ENCODE measurements around the gene DSCAM.
"Not testable (repeated sequence)": the region's sequence is repeated elsewhere in the genome, so short reads cannot be mapped to it uniquely, and the experiment has no call there.

Gene DSCAM

DNA sequence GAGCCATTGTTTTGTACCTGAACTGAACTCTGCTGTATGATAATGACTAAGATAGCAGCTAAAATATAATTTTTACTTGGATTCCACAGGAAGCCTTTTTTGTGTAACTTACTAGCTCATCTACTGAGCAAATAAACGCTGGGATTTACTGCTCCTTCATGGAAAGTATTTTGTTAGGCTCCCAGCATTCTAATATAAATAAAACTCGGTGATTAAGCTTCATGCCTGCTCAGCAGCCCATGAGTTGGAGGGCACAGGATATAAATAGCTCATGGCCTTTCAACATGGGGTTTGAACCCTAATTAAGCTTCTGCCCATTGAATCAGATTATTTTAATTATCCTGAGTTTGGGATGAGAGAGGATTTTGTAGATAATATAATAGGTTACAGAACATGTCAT lies 799.7 kb downstream of the DSCAM start:
- TF ChIP-seq, protein P1, sequence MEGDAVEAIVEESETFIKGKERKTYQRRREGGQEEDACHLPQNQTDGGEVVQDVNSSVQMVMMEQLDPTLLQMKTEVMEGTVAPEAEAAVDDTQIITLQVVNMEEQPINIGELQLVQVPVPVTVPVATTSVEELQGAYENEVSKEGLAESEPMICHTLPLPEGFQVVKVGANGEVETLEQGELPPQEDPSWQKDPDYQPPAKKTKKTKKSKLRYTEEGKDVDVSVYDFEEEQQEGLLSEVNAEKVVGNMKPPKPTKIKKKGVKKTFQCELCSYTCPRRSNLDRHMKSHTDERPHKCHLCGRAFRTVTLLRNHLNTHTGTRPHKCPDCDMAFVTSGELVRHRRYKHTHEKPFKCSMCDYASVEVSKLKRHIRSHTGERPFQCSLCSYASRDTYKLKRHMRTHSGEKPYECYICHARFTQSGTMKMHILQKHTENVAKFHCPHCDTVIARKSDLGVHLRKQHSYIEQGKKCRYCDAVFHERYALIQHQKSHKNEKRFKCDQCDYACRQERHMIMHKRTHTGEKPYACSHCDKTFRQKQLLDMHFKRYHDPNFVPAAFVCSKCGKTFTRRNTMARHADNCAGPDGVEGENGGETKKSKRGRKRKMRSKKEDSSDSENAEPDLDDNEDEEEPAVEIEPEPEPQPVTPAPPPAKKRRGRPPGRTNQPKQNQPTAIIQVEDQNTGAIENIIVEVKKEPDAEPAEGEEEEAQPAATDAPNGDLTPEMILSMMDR (IDR thresholded peaks at IDR 0.05; ENCODE audit: low read depth, low read length): no peak
- no peak overlapping the region for H3K4me3 ChIP-seq (replicated peaks in 1 of 2; ENCODE audit: low read depth in 2 of 2, low read length in 2 of 2)
- no peak for DNase-seq (ENCODE audit: low read depth in 2 of 2)

DNA sequence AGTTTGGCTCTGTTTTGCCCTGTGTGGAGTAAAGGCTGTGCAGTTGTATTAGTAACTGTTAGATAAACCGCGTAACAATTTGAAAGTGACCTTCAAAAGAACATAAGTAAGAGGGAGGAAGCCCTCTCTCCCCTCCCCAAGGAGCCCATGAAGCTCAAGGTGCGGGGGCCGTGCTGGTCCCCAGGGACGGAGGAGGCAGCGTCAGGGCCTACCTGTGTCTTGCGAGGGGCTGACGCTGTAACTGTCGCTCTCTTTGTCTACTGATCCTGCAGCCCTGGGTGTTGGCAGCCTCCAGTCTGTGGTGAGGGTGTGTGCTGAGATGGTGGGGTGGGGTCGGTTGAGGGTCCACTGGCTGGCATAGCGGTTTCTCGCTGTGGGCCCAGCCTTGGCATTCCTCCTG lies 803.1 kb downstream of the DSCAM start:
- DNase-seq (ENCODE audit: low read depth in 2 of 2): no peak

DNA sequence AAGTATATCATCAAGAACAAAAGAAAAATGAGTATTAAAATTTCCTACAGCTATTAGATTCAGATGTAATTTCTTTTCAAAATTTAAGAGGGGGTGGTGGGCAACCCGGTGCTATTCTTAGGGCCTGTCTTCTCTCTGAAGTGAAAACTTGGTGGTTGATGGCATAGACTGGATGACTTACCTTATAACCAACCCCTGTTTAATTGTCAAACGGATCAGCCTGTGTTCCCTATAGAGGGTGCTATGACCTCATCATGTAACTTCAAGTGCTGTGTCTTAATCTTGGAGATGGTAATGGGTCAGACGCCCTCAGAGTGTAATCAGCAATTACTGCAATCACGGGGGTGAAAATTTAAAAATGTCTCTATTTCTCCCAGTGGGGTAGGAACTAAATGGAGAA lies 803.5 kb downstream of the DSCAM start:
- H3K4me3 ChIP-seq (replicated peaks in 1 of 2; ENCODE audit: low read depth in 2 of 2, low read length in 2 of 2): no peak overlapping the region
- TF ChIP-seq, protein P1 (IDR thresholded peaks at IDR 0.05; ENCODE audit: low read depth, low read length): no peak
- no peak for DNase-seq (ENCODE audit: low read depth in 2 of 2)

More for the DNA sequence above, 803.1 kb downstream of the DSCAM start:
- TF ChIP-seq, protein P1 (IDR thresholded peaks at IDR 0.05; ENCODE audit: low read depth, low read length): no peak
- H3K4me3 ChIP-seq (replicated peaks in 1 of 2; ENCODE audit: low read depth in 2 of 2, low read length in 2 of 2): no peak overlapping the region

DNA sequence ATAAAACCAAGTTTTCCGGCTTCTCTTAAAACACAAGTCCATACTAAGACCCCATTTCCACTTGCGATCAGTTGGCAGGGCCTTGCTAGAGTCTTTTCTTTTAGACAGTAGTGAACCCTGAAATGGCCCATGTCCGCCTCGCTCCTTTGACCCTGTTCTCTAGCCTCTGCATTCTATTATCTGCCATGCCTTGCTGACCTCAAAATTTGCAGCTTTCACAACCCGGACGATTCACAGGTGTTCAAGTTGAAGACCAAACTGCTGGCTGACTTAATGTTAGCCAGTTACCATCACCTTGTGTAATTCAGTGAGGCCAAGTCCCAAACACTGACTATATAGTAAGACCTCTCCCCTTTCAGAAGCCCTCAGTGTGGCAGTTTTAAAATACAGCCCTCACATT lies 805.5 kb downstream of the DSCAM start:
- TF ChIP-seq, protein P1 (IDR thresholded peaks at IDR 0.05; ENCODE audit: low read depth, low read length): no peak
- no peak overlapping the region for H3K4me3 ChIP-seq (replicated peaks in 1 of 2; ENCODE audit: low read depth in 2 of 2, low read length in 2 of 2)
- DNase-seq (ENCODE audit: low read depth in 2 of 2): no peak

DNA sequence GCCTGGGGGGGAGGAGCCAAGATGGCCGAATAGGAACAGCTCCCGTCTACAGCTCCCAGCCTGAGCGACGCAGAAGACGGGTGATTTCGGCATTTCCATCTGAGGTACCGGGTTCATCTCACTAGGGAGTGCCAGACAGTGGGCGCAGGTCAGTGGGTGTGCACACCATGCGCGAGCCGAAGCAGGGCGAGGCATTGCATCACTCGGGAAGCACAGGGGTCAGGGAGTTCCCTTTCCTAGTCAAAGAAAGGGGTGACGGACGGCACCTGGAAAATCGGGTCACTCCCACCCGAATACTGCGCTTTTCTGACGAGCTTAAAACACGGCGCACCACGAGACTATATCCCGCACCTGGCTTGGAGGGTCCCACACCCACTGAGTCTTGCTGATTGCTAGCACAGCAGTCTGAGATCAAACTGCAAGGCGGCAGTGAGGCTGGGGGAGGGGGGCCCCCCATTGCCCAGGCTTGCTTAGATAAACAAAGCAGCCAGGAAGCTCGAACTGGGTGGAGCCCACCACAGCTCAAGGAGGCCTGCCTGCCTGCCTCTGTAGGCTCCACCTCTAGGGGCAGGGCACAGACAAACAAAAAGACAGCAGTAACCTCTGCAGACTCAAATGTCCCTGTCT lies 813.7 kb downstream of the DSCAM start:
- H3K4me3 ChIP-seq (replicated peaks in 1 of 2; ENCODE audit: low read depth in 2 of 2, low read length in 2 of 2); DNase-seq (ENCODE audit: low read depth in 2 of 2): not testable (repeated sequence)

DNA sequence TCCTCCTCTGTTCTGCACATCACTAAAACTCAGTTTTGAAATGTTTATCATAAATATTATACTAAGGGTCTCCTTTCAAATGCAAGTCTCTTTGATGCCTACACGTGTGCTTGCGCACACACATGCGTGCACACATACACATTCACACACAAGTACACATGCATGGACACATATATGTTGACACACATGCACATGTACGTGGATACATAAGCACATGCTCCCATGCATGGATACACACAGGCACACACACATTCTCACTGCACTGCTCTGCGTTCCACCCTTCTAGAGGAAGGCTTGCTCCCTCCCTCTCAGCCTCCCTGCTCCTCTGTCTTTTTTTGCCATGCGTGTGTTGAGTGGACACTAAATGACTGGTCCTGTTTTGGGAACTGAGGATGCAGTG lies 817.1 kb downstream of the DSCAM start:
- DNase-seq (ENCODE audit: low read depth in 2 of 2): no peak
- TF ChIP-seq, protein P1 (IDR thresholded peaks at IDR 0.05; ENCODE audit: low read depth, low read length): no peak
- H3K4me3 ChIP-seq (replicated peaks in 1 of 2; ENCODE audit: low read depth in 2 of 2, low read length in 2 of 2): no peak overlapping the region

DNA sequence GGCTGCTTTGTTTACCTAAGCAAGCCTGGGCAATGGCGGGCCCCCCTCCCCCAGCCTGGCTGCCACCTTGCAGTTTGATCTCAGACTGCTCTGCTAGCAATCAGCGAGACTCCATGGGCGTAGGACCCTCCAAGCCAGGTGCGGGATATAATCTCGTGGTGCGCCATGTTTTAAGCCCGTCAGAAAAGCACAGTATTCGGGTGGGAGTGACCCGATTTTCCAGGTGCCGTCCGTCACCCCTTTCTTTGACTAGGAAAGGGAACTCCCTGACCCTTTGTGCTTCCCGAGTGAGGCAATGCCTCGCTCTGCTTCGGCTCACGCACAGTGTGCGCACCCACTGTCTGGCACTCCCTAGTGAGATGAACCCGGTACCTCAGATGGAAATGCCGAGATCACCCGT lies 818.6 kb downstream of the DSCAM start:
- DNase-seq (ENCODE audit: low read depth in 2 of 2); H3K4me3 ChIP-seq (replicated peaks in 1 of 2; ENCODE audit: low read depth in 2 of 2, low read length in 2 of 2): not testable (repeated sequence)
